SK-N-MC (cell line): ENCODE results near the gene STMND1.

Source experiments
- EZH2 ChIP-seq: fragments of 200-600 bp; sonication (generic); IDR thresholded peaks from one replicate; pipeline ENCODE4 v1.6.1; 2017; ENCODE audit warnings: antibody characterized with exemption
- FOXP2 ChIP-seq: optimal IDR thresholded peaks from 2 replicates; pipeline ENCODE3; 2011; ENCODE audit warnings: mild to moderate bottlenecking, moderate library complexity; ENCODE audit not compliant: insufficient read depth; ENCODE audit errors: extremely low read length, control extremely low read depth

GRCh38 chr6:17169711-17170110 lies 67.9 kb downstream of the STMND1 start:
- TF ChIP-seq EZH2, result no peak
- TF ChIP-seq FOXP2, result no peak
